GM19468 (cell line): ENCODE measurements around the gene BEST3.
"Not testable (repeated sequence)": the region's sequence is repeated elsewhere in the genome, so short reads cannot be mapped to it uniquely, and the experiment has no call there.

Experiments
- ATAC-seq: cut with Tn5 transposase; IDR thresholded peaks from one replicate; pipeline ENCODE4 v1.9.1; 2021; ENCODE audit warnings: mild to moderate bottlenecking, moderate library complexity, moderate number of reproducible peaks; ENCODE audit not compliant: unreplicated experiment; ENCODE audit errors: extremely low read depth

BEST3 gene

DNA sequence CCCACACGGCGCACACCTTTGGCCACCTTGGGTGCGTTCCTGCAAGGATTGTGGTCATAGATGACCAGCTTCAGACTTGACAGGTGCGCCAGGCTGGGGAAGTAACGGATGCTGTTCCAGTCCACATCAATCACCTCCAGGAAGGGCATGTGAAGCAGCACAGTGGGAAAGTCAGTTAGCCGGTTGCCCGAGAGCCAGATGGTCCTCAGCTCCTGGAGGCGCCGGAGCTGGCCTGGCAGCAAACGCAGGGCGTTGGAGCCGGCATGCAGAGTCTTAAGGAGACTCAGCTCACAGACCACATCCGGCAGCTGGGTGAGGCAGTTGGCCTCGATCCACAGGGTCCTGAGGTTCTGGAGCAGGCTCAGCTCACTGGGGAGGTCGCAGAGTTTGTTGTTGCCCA lies 89.0 kb downstream of the BEST3 start:
- ATAC-seq: no peak

DNA sequence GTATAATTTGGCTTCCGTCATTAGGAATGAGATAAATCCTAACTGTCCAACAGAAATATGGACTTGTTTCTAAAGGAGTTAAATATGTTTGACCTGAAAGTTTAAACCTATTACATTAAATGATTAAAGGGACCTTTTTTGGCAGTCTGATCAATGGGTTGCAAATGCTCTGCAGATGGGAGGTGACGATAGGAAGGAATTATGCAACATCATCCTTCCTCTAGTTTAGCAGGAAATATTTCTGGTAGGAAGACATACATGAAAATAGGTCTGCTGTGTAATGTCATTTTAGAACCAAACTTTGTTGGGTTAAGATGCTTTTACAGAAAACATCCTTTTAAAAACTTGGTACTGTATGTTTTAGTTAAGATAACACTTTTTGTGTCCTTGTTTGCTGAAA lies 91.0 kb downstream of the BEST3 start:
- ATAC-seq: no peak

DNA sequence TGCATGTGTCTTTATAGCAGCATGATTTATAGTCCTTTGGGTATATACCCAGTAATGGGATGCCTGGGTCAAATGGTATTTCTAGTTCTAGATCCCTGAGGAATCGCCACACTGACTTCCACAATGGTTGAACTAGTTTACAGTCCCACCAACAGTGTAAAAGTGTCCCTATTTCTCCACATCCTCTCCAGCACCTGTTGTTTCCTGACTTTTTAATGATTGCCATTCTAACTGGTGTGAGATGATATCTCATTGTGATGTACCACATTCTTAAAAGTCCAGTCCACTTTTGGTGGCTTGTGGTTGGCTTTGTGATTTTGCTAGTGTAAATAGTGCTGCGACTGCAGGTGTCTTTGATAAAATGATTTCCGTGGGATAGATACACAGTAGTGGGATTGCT lies 94.8 kb downstream of the BEST3 start:
- not testable (repeated sequence) for ATAC-seq
